ENCODE measurements around the gene SUSD1.

GRCh38 chr9:111991179-111991578, 183.9 kb downstream of the SUSD1 start:
- no peak for TF ChIP-seq TAF1 (IDR thresholded peaks at IDR 0.05; ENCODE audit: low read depth)
- no peak for TF ChIP-seq POLR2AphosphoS5 (IDR thresholded peaks at IDR 0.05)
- no peak for TF ChIP-seq EP300 (conservative IDR thresholded peaks at IDR 0.05; ENCODE audit: poor library complexity, severe bottlenecking)
- no peak for TF ChIP-seq EZH2 (IDR thresholded peaks at IDR 0.05; ENCODE audit: borderline replicate concordance, insufficient read depth, low read length, poor library complexity, severe bottlenecking)
- TF ChIP-seq CTCF (IDR thresholded peaks at IDR 0.05; ENCODE audit: poor library complexity, severe bottlenecking) = no peak
- TF ChIP-seq REST (IDR thresholded peaks at IDR 0.05; ENCODE audit: borderline replicate concordance) = no peak
- TF ChIP-seq SMC3 (conservative IDR thresholded peaks at IDR 0.05; ENCODE audit: poor library complexity) = no peak
- TF ChIP-seq RAD21 (conservative IDR thresholded peaks at IDR 0.05) = no peak

All from neural cell (in vitro differentiated cells).